Nephron progenitor cell (in vitro differentiated cells): ENCODE results near the gene INTS11.
A peak's percentile ranks its signal among the peaks of the same experiment; 100 is the strongest.

ENCODE experiments used
- DNase-seq: peaks from one replicate; pipeline ENCODE4 v3.0.0; 2021
- H3K27ac Mint-ChIP-seq: 2 replicates; pipeline ENCODE4 v1.8.0; 2021; ENCODE audit warnings: mild to moderate bottlenecking, moderate library complexity, mixed read lengths
- H3K27me3 Mint-ChIP-seq: 2 replicates; pipeline ENCODE4 v1.8.0; 2021; ENCODE audit warnings: mild to moderate bottlenecking, low read depth, mixed read lengths; ENCODE audit not compliant: poor library complexity
- H3K36me3 Mint-ChIP-seq: 2 replicates; pipeline ENCODE4 v1.8.0; 2021; ENCODE audit warnings: low read depth, mixed read lengths
- H3K4me1 Mint-ChIP-seq: 2 replicates; pipeline ENCODE4 v1.8.0; 2021; ENCODE audit warnings: mixed read lengths
- H3K4me3 Mint-ChIP-seq: 2 replicates; pipeline ENCODE4 v1.8.0; 2021; ENCODE audit warnings: mild to moderate bottlenecking, moderate library complexity, mixed read lengths
- H3K9me3 Mint-ChIP-seq: 2 replicates; pipeline ENCODE4 v1.8.0; 2021; ENCODE audit warnings: mild to moderate bottlenecking, moderate library complexity, mixed read lengths
- CTCF ChIP-seq: fragments of 200-600 bp; sonication (generic); IDR thresholded peaks from 2 replicates; pipeline ENCODE4 v1.5.0; 2021; ENCODE audit warnings: antibody characterized with exemption

The INTS11 gene

GRCh38 chr1:1336931-1337792 lies 12.7 kb upstream of the INTS11 start:
- Mint-ChIP-seq H3K9me3 (no peaks in the 10 kb centered on the region), H3K36me3 (peaks cover 16% of the 10 kb centered on the region), H3K4me3 (no peak overlapping the region), H3K27ac (no peak overlapping the region), H3K27me3 (no peaks in the 10 kb centered on the region), H3K4me1 (peaks cover 4% of the 10 kb centered on the region)
- DNase-seq = no peak
- TF ChIP-seq CTCF = no peak

DNA sequence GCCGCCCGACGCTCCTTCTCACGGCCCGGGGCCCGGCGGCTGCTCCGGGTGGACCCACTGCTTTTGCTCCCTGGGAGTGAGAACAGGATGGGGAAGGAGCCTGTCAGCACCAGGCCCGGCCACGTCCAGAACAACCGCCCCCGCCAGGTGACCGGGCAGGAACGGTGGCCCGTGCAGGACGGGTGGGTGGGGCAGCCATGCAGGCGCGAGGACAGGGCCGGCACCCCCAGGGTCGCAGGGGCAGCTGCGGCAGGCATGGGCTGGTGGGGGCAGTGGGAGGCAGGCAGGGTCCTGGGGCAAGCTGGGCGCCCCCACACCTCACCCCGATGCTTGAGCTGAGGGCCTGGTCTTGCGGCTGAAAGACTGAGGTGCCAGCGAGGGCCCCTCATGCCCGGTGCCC lies 12.0 kb upstream of the INTS11 start:
- Mint-ChIP-seq H3K9me3 (no peaks in the 10 kb centered on the region), H3K4me1 (peaks cover 4% of the 10 kb centered on the region), H3K27ac (no peak overlapping the region), H3K4me3 (no peak overlapping the region), H3K27me3 (no peaks in the 10 kb centered on the region), H3K36me3 (peaks cover 16% of the 10 kb centered on the region)
- TF ChIP-seq CTCF = no peak
- DNase-seq = no peak

- Mint-ChIP-seq H3K27me3 (no peaks in the 10 kb centered on the region), H3K36me3 (peaks cover 10% of the 10 kb centered on the region), H3K4me1 (peaks cover 4% of the 10 kb centered on the region), H3K4me3 (no peak overlapping the region), H3K27ac (no peak overlapping the region), H3K9me3 (no peaks in the 10 kb centered on the region)
- no peak for DNase-seq
- no peak for TF ChIP-seq CTCF
These were observed 11.4 kb upstream of the INTS11 start for GRCh38 chr1:1335792-1336248.

DNA sequence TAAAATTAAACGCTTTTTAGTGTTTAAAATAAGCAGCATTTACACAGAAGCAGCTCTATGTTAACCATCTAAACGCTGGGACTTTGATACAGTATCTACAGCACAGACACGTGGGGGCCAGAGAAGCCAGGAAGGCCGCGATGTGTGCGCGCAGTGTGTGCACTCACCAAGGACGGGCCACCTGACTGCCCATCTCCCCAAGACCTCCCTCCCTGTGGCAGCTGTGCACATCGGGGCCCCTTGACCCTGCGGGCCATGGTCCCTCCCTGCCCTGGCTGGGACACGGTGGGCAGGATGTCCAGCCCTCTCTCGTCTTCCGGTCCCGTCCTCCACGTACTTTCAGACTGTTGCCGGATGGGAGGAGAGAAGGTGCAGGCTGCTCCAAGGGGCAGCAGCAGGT lies 10.8 kb upstream of the INTS11 start:
- no peak overlapping the region for H3K4me3 Mint-ChIP-seq
- H3K36me3 Mint-ChIP-seq = peaks cover 4% of the 10 kb centered on the region
- no peak overlapping the region for H3K27ac Mint-ChIP-seq
- DNase-seq = no peak
- TF ChIP-seq CTCF = no peak
- H3K4me1 Mint-ChIP-seq = peaks cover 4% of the 10 kb centered on the region
- no peaks in the 10 kb centered on the region for H3K27me3 Mint-ChIP-seq
- H3K9me3 Mint-ChIP-seq = no peaks in the 10 kb centered on the region

GRCh38 chr1:1334835-1335234 lies 10.4 kb upstream of the INTS11 start:
- peak; percentile 87 for DNase-seq
- peaks cover 4% of the 10 kb centered on the region for H3K4me1 Mint-ChIP-seq

More at GRCh38 chr1:1334835-1335234, 10.4 kb upstream of the INTS11 start:
- no peak overlapping the region for H3K27ac Mint-ChIP-seq
- H3K27me3 Mint-ChIP-seq = no peaks in the 10 kb centered on the region
- peaks cover 4% of the 10 kb centered on the region for H3K36me3 Mint-ChIP-seq
- H3K9me3 Mint-ChIP-seq = no peaks in the 10 kb centered on the region
- H3K4me3 Mint-ChIP-seq = no peak overlapping the region
- TF ChIP-seq CTCF = no peak
